ENCODE measurements around the gene SAYSD1. TPM values are rescaled to one million over a fixed set of nuclear protein-coding genes. Genes with fewer than 3 reads are reported as not detected.

SAYSD1 gene
- total and polyA plus RNA-seq, 2 of the 8 experiments (the other 6 are each of a cell fraction or from before 2014, with no cell fraction given), result 6.7 to 7.9 TPM

DNA sequence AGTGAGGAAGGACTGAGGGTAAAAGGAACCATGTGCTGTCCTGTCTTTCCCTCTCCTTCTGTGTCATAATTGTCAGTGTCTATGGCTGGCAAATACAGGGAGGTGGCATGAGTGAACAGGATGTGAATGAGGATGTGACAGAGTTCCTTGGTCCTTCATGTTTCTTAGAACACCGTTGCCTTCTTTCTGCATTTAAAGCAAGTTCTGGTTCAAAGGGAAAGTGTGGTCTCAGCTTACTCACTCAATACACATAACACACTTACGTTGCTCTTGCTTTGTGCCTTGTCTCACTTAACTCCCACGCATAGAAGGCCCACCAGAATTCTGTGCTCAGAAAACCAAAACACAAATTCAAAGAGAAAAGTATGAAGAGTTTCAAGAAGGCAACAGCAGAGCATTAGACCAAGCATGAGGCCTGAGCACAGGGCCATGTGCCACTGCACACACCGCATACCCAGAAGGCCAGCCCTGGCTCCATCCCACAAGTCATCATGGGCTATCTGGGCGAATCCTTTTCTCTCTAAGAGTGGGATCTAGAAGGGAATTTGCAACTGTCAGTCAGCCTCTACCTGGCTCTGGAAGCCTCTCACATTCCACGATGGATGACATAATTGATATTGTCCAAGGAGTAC lies 38.9 kb upstream of the SAYSD1 start:
- H3K23me2 ChIP-seq (ENCODE audit: low read depth, low read length), result no peaks in the 10 kb centered on the region
- no peak overlapping the region for H3K27ac ChIP-seq (ENCODE audit: low read depth, low read length)
- no peaks in the 10 kb centered on the region; a peak in 1 of 4 replicates for H3K9me3 ChIP-seq (ENCODE audit: insufficient read depth in 2 of 2, low read depth in 1 of 2, low read length in 1 of 2)
- H4K20me1 ChIP-seq (replicated peaks in 1 of 2; ENCODE audit: control insufficient read depth in 1 of 2, insufficient read depth in 2 of 2, low read length in 2 of 2), result no peaks in the 10 kb centered on the region
- H3K4ac ChIP-seq (replicated peaks; ENCODE audit: insufficient read length, low read depth, low read length), result no peak overlapping the region
- H3K14ac ChIP-seq (ENCODE audit: insufficient read length), result no peak overlapping the region
- no peaks in the 10 kb centered on the region for H3K79me1 ChIP-seq (ENCODE audit: low read depth, low read length)
- no peak overlapping the region for H2BK12ac ChIP-seq (ENCODE audit: low read depth, low read length)
- no peak overlapping the region for H2BK120ac ChIP-seq (replicated peaks; ENCODE audit: low read depth, low read length)
- H3K4me3 ChIP-seq (ENCODE audit: extremely low read depth in 1 of 4, insufficient read depth in 2 of 4, low read depth in 3 of 4, low read length in 4 of 4), result no peak overlapping the region
- no peak overlapping the region for H4K8ac ChIP-seq (ENCODE audit: extremely low read depth, insufficient read depth, low read length)
- H2BK5ac ChIP-seq (ENCODE audit: low read depth, low read length), result no peak overlapping the region
- TF ChIP-seq, protein P1, sequence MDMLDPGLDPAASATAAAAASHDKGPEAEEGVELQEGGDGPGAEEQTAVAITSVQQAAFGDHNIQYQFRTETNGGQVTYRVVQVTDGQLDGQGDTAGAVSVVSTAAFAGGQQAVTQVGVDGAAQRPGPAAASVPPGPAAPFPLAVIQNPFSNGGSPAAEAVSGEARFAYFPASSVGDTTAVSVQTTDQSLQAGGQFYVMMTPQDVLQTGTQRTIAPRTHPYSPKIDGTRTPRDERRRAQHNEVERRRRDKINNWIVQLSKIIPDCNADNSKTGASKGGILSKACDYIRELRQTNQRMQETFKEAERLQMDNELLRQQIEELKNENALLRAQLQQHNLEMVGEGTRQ (IDR thresholded peaks at IDR 0.05; ENCODE audit: low read length), result no peak
- TF ChIP-seq FOSL1 (IDR thresholded peaks at IDR 0.05; ENCODE audit: insufficient read depth, low read depth, low read length) (no peak), CREB1 (IDR thresholded peaks at IDR 0.05) (no peak), GTF2F1 (IDR thresholded peaks at IDR 0.05; ENCODE audit: borderline replicate concordance, low read depth, low read length) (no peak), GABPA (IDR thresholded peaks at IDR 0.05; ENCODE audit: borderline replicate concordance, insufficient read depth, low read length) (no peak), CTBP2 (IDR thresholded peaks at IDR 0.05; ENCODE audit: borderline replicate concordance, insufficient read depth, insufficient read length, low read length) (no peak), HDAC6 (IDR thresholded peaks at IDR 0.05; ENCODE audit: low read depth, low read length) (no peak)
- TF ChIP-seq, protein P2, sequence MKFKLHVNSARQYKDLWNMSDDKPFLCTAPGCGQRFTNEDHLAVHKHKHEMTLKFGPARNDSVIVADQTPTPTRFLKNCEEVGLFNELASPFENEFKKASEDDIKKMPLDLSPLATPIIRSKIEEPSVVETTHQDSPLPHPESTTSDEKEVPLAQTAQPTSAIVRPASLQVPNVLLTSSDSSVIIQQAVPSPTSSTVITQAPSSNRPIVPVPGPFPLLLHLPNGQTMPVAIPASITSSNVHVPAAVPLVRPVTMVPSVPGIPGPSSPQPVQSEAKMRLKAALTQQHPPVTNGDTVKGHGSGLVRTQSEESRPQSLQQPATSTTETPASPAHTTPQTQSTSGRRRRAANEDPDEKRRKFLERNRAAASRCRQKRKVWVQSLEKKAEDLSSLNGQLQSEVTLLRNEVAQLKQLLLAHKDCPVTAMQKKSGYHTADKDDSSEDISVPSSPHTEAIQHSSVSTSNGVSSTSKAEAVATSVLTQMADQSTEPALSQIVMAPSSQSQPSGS (IDR thresholded peaks at IDR 0.05; ENCODE audit: low read length), result no peak
- FAIRE-seq, result no peak
- H3K9ac ChIP-seq (replicated peaks in 1 of 4; ENCODE audit: extremely low read depth in 1 of 4, low read depth in 3 of 4, low read length in 3 of 4), result no peak overlapping the region
- WGBS, 2 experiments (ENCODE audit: extremely low coverage in 1 of 2, insufficient coverage in 1 of 2, insufficient read length in 1 of 2, insufficient replicate concordance in 2 of 2, low coverage in 1 of 2, low lambda C conversion rate in 2 of 2, missing lambda C conversion rate in 1 of 2), result 86% methylated on average over 6 of the region's 6 CpGs; no CpG with 5 or more reads in 1 of the 2 experiments
- H3K4me1 ChIP-seq (replicated peaks in 1 of 4; ENCODE audit: control insufficient read depth in 3 of 4, insufficient read depth in 4 of 4, low read length in 3 of 4), result no peaks in the 10 kb centered on the region
- POLR2A ChIA-PET (ENCODE audit: partially characterized antibody), result no interaction called here
- H3K36me3 ChIP-seq (ENCODE audit: control insufficient read depth in 2 of 4, insufficient read depth in 4 of 4, low read length in 3 of 4), result no peaks in the 10 kb centered on the region
- H2BK15ac ChIP-seq (ENCODE audit: low read length), result no peak overlapping the region
- no peak overlapping the region for H4K91ac ChIP-seq (replicated peaks; ENCODE audit: insufficient read length, low read length)
- no peak overlapping the region for H2AK5ac ChIP-seq (ENCODE audit: low read depth, low read length)
- H3K79me2 ChIP-seq (ENCODE audit: control insufficient read depth in 1 of 2, insufficient read depth in 2 of 2, low read length in 2 of 2), result no peaks in the 10 kb centered on the region
- H2AFZ ChIP-seq (ENCODE audit: low read length), result no peak overlapping the region
- DNase-seq (ENCODE audit: low read depth in 1 of 2, low spot score in 2 of 2), result no peak
- no peak overlapping the region for H3K56ac ChIP-seq (replicated peaks; ENCODE audit: insufficient read length, low read depth, low read length)
- no peak overlapping the region for H3K18ac ChIP-seq (ENCODE audit: extremely low read depth, low read length)
- CTCF ChIA-PET (ENCODE audit: partially characterized antibody), result interaction anchor here (0.6 to 2.7 kb wide), 5 partner anchors 13 to 157 kb away, joined by 3 to 33 read pairs (median 6); no protein-coding TSS in a partner anchor
- H2BK20ac ChIP-seq (ENCODE audit: low read length), result no peak overlapping the region
- no peak overlapping the region for H3K23ac ChIP-seq (ENCODE audit: insufficient read length)
- H3K4me2 ChIP-seq (ENCODE audit: insufficient read depth in 1 of 2, low read depth in 2 of 2, low read length in 2 of 2), result no peak overlapping the region
- no peaks in the 10 kb centered on the region for H3K27me3 ChIP-seq (replicated peaks in 1 of 4; ENCODE audit: control insufficient read depth in 3 of 4, extremely low read depth in 1 of 4, insufficient read depth in 3 of 4, low read length in 3 of 4)
- no peak overlapping the region for H4K5ac ChIP-seq (ENCODE audit: insufficient read length, low read depth, low read length)

All from H1 (cell line).